ENCODE data around the gene TMEM54. TPM values are rescaled to one million over a fixed set of nuclear protein-coding genes. Genes with fewer than 3 reads are reported as not detected.
A peak's percentile ranks its signal among the peaks of the same experiment; 100 is the strongest.

The TMEM54 gene, protein sequence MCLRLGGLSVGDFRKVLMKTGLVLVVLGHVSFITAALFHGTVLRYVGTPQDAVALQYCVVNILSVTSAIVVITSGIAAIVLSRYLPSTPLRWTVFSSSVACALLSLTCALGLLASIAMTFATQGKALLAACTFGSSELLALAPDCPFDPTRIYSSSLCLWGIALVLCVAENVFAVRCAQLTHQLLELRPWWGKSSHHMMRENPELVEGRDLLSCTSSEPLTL
- 26.6 and 36.1 TPM in 2 replicates for total RNA-seq (2014; rRNA removed; shearing (Covaris generic))

DNA sequence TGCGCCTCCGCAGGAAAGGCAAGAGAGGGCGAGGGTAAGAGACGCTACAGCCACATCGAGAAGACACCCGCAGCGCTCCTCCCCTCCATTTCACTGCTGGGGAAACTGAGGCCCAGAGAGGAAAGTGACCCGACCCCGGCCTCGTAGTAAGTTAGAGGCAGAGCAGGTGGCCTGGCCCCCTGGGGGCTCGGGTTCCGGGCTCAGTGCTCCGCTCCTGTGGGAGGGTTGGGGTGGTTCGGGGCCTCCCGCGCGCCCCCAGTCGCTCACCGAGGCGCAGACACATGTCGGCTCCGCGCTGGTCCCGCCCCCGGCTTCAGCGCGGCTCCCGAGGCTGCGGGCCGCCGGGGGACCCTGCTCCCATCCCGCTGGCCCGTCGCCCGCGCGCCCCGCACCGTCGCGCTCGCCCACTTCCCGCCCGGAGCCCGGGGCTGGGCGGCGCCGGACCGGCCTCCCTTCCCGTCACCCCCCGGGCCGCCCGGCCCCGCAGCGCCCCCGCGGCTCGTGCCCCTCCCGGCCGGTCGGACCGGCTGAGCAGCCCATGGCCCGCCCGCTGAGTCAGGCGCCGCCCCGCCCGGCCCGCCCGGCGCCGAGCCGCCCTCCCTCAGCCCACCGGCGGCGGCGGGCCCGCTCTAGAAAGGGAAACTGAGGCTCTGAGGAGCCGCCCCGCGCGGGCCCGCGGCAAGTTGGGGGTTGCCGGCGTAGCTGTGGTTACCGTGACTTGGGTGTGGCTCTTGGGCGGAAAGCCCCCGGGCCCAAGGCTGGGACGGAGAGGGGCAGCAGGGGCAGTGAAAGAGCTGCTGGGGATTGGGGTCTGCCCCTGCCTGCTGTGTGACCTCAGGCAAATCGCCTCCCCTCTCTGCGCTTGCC lies at the start of gene TMEM54:
TMEM54 (minus strand) TSS at position 434 of the 867 bp plus-strand sequence; CDS start at position 283, 151 bp downstream.
- DNase-seq (ENCODE audit: low spot score) = no peak
- in situ Hi-C loops (cut with HindIII; ENCODE audit: low sequenced_read_pairs) = no loop called here

DNA sequence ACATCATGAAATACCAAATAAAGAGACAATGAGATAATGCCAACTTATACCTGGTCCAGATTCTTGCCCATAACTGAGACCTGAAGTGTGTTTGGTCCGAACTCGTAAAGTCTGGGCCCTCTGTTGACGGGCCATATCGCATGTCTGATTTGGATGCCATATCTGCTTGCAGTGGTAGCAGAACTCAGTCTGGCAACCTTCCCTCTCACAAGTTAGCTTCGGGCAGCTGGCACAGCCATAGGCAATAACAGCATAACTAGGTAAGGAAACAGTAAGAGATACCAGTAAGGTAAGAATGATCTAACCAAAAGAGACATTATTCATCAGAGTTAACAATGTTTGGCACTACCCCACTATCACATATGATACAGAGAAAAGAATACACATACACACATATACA lies 48.3 kb upstream of the TMEM54 start:
- DNase-seq (ENCODE audit: low spot score) = no peak
- in situ Hi-C loops (cut with HindIII; ENCODE audit: low sequenced_read_pairs) = no loop called here

DNA sequence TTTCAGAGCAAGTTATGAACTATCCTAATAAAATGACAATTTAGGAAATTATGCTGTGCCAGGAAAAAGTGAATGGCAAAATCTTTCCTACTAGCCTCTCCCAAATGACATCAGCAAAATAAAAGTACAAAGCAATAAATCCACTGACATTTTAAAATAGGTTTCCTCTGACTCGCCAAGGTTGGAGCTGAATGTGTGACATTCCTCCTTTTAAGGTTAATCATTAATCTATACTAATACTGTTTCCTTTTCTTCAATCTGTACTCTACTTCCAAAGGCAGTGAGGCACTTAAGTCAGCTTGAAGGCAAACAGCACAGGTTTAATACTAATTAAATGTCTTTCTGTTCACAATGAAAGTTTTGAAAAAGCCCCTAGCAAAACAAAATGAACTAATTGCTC lies 47.7 kb upstream of the TMEM54 start:
- in situ Hi-C loops (cut with HindIII; ENCODE audit: low sequenced_read_pairs) = no loop called here
- no peak for DNase-seq (ENCODE audit: low spot score)

DNA sequence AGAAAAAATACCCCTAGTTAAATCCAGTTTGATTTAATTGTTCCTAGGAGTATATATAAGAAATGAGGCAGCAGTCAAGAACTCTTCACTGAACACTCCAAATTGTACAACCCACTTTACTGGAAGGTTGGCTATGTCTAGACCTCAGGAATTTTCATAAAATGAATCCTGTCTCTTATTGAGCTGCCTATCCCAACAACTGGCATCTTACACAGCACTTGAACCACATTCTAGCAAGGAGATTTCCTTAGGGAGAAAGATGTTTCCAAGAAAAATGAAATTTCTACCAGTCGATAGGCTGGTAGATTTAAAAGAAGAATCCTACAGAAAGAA lies 47.2 kb upstream of the TMEM54 start:
- in situ Hi-C loops (cut with HindIII; ENCODE audit: low sequenced_read_pairs) = no loop called here
- DNase-seq (ENCODE audit: low spot score) = no peak

DNA sequence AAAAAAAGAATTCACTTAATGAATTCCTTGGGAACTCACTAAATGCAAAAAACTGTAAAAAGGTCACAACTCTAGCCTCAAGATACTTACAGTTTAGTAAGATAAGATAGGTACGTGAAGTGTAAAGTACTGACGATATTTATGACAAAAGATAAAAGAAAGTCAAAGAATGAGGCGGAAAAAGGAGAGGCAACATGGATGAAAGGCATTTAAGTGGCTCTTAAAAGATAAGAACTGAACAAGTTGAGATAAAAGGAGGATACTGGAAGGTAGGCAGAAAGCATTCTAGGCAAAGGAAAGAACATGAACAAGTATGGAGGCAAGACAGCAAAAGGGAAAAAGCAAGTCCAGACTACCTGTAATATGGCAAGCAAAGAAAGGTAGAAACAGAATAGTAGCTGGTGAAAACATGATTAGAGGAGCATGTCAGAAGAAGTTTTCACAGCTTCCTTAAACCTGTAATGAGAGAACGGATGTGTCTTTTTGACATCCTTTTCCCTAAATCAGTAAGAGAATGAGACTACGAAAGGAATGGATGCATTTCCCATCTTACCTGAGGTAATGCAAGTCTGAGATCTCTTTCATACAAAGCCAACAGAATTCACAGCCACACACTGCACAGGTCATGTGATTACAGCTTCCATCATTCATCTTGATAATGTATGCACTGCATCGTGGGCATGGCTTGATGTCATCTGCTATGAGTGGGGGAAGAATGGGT lies 46.6 kb upstream of the TMEM54 start:
- in situ Hi-C loops (cut with HindIII; ENCODE audit: low sequenced_read_pairs) = no loop called here
- no peak for DNase-seq (ENCODE audit: low spot score)

DNA sequence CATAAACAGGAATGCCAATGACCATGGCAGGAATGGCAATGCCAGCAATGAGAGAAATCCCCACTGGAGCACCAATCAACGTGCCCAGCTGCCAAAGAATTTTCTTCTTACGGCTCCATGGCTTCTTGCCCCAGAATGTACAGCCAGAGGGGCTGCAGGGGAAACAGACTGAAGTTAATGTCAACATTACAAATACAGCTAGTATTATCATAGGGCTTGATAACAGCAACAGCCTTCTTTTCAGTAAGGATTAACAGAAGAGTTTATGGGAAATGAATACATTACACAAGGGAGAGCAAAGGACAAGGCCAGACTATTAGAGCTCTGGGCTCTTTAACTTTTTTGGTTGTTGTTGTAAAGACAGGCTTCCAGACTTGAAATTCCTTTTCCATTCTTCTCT lies 45.2 kb upstream of the TMEM54 start:
- in situ Hi-C loops (cut with HindIII; ENCODE audit: low sequenced_read_pairs) = no loop called here
- no peak for DNase-seq (ENCODE audit: low spot score)

DNA sequence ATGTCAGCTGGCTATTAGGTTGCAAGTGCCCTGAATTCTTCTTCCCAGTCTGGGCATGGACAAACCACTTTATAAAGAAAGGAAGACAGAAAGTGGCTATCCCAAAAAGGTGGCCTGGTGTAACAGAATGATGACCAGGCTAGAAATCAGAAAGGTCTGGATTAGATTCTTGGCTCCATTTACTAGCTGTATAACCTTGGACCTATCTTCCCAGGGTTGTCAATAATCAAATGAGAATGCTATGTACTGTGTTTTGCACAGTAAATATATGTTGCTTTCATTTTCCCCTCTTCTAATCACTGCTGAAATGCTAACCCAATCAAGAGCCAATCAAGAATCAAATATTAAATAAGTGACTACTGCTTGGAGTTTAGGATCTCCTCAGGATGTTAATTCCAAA lies 43.0 kb upstream of the TMEM54 start:
- no peak for DNase-seq (ENCODE audit: low spot score)
- in situ Hi-C loops (cut with HindIII; ENCODE audit: low sequenced_read_pairs) = loop anchor here (5.0 kb wide), 1 partner anchor 68 kb away; no protein-coding TSS in a partner anchor

DNA sequence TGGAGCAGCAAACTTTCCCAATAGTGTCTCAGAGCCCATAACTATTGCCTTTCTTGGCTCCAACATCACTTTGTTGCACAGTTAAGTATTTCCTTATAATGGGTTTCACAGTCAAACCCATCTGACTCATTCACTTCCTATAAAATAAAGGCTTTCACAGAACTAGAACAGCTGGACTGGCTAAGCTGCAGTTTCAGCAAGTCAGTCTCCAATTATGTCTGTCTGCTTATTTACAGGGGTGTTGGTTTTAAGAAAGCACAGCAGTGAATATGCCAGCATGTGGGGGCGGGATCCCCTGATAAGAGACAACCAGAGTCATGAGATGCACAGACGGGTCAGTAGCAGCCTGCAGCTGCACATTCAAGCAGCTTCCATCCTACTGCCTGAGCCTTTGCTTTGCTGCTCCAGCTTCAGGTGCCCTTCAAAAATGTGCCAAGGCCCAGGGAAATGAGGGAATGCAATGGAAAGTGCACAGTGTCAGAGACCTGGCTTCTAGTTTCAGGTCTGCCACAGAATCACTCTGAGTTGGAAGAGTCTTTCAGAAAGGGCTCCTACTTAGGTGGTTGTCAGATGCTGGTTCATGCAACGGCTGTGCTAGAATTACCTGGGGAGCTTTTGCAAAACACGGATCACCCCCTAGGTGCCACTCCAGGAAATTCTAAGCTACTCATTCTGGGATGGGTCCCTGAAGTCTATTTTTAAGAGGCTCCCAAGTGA lies 38.6 kb upstream of the TMEM54 start:
- DNase-seq (ENCODE audit: low spot score) = no peak
- in situ Hi-C loops (cut with HindIII; ENCODE audit: low sequenced_read_pairs) = loop anchor here (5.0 kb wide), 1 partner anchor 72 kb away; no protein-coding TSS in a partner anchor

DNA sequence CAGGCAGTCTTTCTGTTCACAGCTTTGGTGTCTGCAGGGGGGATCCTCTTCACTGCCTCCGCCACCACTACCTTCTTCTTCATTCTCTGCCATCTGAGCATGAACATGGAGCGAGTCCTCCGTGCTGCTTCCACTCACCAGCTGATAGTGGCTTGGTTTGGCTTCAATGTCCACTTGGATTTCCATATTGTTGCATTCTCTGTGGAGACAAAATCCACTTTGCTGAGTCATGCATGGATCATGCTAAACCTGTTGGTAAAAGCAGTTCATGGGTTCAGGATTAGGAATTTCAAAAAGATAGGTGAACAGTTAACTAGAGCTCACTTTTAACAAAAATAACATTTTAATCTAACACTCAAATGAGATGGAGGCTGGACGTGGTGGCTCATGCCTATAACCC lies 35.9 kb upstream of the TMEM54 start:
- in situ Hi-C loops (cut with HindIII; ENCODE audit: low sequenced_read_pairs) = no loop called here
- peak; percentile 47 for DNase-seq (ENCODE audit: low spot score)

DNA sequence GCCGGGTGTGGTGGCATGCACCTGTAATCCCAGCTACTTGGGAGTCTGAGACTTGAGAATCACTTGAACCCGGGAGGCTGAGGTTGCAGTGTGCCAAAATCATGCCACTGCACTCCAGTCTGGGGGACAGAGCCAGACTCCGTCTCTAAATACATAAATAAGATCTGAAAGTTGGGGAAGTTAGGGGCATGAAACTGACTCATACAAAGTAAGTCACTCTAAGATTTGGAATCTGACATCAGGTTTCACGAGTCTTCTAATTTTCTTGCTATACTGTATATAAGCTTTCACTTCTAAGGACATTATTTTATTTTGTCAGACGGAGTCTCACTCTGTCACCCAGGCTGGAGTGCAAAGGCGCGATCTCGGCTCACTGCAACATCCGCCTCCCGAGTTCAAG lies 33.3 kb upstream of the TMEM54 start:
- no peak for DNase-seq (ENCODE audit: low spot score)
- in situ Hi-C loops (cut with HindIII; ENCODE audit: low sequenced_read_pairs) = no loop called here

DNA sequence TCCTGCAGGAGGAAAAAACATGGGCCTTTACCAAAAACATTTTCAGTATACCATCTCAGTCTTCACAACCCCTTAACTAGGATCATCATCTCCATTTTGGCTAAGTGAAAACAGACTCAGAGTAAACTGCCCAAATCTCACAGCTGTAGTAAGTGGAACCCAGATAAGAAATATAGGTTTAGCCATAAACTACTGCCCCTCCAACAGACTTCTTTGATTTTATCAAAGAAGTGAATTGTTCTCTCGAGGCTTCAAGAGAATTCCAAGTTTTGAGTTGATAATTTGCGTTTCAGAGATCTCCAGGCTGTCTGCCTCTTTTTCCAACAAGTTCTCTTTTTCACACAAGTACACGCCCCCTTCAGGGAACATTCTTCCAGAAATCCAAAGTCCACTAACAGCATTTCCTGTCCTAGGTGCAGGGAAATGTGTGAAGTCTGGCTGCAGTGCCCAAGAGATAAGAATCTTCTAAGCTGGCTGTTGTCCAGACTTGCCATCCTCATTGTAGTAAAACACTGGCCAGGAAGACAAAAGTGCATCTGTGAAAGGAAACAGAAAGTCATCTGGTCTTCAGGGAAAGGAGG lies 32.6 kb upstream of the TMEM54 start:
- in situ Hi-C loops (cut with HindIII; ENCODE audit: low sequenced_read_pairs) = no loop called here

DNA sequence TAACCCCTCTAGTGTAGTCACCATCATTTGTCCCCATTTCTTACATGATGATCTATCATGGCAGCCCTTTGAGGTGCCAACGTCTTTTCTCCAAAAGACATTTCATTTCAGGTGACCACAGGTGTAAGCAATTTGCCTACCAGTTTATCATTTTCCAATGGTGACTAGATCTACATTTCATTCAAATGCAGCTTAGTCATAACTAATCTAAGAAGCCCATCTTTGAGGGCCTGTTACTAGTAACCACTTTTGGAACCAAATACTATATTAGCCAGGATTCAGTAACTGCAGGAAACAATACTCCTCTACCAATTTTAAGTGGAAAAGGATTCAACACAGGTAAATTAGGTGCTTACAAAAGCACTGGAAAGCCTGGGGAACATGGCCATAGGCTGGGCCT lies 30.6 kb upstream of the TMEM54 start:
- in situ Hi-C loops (cut with HindIII; ENCODE audit: low sequenced_read_pairs) = no loop called here
- no peak for DNase-seq (ENCODE audit: low spot score)

More for the DNA sequence above, 32.6 kb upstream of the TMEM54 start:
- DNase-seq (ENCODE audit: low spot score) = no peak

DNA sequence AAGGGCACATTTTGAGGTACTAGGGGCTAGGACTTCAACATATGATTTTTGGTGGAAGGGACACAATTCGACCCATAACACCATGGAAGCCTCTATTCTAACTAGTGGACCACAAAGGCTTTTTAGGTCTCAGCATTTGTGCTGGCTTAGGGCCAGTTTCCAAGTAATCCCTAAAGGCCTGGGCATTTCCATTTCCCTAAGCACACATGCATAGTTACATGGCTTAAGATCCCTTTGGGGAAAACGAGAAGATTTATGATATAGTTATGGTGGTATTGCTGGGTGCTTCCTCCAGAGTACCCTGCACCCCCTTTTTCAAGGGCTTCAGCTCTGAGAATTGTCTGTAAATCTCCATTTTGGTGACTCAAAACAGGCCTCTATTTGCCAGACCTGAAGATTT lies 28.2 kb upstream of the TMEM54 start:
- no peak for DNase-seq (ENCODE audit: low spot score)
- in situ Hi-C loops (cut with HindIII; ENCODE audit: low sequenced_read_pairs) = no loop called here

DNA sequence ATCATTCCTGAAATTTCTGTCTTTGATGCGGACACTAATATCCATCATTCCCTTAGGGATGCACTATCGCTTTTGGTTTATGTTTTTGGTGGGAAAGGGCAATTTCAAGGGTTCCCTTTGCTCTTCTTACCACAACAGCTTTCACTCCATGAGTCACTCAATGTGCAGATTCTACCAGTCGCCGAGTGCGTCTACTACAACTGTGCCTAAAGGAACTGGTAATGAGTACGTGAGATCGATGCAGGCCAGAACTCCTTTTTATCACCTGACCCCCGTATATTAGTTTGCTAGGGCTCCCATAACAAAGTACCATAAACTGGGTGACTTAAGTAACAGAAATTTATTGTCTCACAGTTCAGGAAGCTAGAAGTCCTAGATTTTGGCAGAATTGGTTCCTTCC lies 27.5 kb upstream of the TMEM54 start:
- DNase-seq (ENCODE audit: low spot score) = no peak
- in situ Hi-C loops (cut with HindIII; ENCODE audit: low sequenced_read_pairs) = no loop called here

DNA sequence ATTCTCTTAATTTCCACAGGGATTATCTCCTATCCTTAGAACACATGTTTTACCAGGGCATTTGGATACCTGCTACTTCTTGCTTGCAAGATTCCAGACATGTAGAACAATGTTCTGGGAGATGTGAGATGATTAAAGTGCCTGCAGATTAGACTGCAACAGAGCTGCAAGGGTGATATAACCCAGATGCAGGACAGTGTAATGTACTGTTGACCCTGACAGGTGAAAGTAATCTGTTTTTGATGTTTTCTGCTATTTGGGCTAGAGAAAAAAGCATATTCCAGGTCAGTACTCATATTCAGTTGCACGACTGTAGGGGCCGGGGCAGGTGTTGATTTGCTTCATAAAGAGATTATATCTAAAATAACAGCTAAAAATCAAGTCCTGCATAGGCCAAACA lies 27.1 kb upstream of the TMEM54 start:
- in situ Hi-C loops (cut with HindIII; ENCODE audit: low sequenced_read_pairs) = no loop called here
- DNase-seq (ENCODE audit: low spot score) = no peak

DNA sequence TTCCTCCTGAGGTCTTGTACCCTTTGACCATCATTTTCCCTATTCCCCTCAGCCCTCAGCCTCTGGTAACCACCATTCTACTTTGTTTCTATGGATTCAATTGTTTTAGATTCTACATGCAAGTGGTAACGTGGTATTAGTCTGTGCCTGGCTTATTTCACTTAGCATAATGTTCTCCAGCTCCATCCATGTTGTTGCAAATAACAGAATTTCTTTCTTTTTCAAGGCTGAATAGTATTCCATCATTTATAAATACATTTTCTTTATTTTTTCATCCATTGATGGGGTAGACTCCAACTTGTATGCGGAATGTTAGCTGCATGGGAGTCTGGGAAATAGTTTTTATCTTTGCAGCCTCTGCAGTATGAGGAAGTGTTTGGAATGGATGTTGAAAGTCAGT lies 26.3 kb upstream of the TMEM54 start:
- in situ Hi-C loops (cut with HindIII; ENCODE audit: low sequenced_read_pairs) = no loop called here
- DNase-seq (ENCODE audit: low spot score) = no peak

DNA sequence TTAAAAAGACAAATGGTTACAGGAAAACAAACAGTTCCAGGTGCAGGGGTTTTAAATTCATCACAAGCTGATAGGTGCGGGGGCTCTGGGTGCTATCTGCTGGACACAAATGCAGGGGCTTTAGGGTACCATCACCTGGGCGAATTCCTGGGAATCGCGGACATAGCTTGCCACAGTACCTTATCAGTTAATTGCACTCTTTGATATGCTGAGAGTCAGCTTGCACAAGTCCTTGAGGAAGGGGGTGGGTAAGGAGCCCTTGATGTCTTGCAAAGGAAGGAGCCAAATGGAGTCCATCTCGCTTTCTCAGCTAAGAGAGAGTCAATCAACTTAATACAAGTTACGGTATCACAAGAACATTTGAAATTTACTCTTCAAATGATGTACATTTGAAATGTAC lies 25.4 kb upstream of the TMEM54 start:
- in situ Hi-C loops (cut with HindIII; ENCODE audit: low sequenced_read_pairs) = no loop called here
- no peak for DNase-seq (ENCODE audit: low spot score)

DNA sequence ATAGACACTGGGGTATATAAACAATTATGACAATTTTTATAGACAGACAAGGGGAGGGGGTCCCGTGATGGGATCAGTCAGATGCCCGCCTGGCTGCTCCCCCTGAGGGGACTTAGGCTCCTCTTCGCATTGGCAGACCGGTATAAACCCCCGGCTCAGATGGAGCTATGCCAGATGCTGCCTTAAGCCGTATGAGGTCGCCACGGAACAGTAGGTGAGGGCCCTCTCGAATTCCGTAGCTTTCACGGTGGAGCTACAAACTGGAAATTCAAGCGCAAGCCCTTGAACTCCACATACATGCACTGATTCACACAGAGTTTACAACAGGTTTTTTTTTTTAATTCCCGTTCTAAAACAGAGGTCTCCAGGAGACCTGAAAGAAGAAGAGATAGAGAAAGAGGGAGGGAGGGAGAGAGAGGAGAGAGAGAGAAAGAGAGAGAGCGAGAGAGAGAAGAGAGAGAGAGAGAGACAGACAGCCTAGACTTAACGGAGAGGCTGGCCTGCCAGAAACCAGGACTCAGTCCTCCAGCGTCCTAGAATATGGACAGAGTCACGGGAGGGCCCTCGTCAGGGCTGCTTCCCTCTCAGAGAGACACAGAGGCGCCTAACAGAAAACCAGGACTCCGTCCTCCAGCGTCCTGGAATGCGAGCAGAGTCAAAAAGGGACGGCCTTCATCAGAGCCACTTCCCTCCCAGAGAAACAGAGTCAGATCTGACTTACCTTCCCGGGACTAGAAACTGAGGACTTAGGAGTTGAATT lies 24.4 kb upstream of the TMEM54 start:
- in situ Hi-C loops (cut with HindIII; ENCODE audit: low sequenced_read_pairs) = no loop called here
- DNase-seq (ENCODE audit: low spot score) = no peak

All from G401 (cell line).